ENCODE results near the gene RAPGEF6. TPM values are rescaled to one million over a fixed set of nuclear protein-coding genes. Genes with fewer than 3 reads are reported as not detected.
"Not testable (repeated sequence)": the region's sequence is repeated elsewhere in the genome, so short reads cannot be mapped to it uniquely, and the experiment has no call there.

Gene RAPGEF6
- total RNA-seq, 2 experiments from 2014 or later = 27.0 to 34.1 TPM

GRCh38 chr5:131627207-131627865 lies 7.7 kb downstream of the RAPGEF6 start:
- intact Hi-C loops (cut with micrococcal nuclease) = no loop called here
- TF ChIP-seq CTCF (IDR thresholded peaks at IDR 0.05) = no peak
- no peak overlapping the region for H3K4me3 Mint-ChIP-seq
- DNase-seq (no peak), ATAC-seq (no peak)
- CTCF ChIA-PET = interaction anchor here (1.0 to 1.8 kb wide), 2 partner anchors 169 to 380 kb away, joined by 3 to 4 read pairs; partner anchors contain the start of gene FNIP1
- H3K36me3 Mint-ChIP-seq (ENCODE audit: low read depth) = peaks cover 23% of the 10 kb centered on the region
- no peak overlapping the region for H3K27ac Mint-ChIP-seq
- H3K9me3 Mint-ChIP-seq = peaks cover 3% of the 10 kb centered on the region
- no peaks in the 10 kb centered on the region for H3K27me3 Mint-ChIP-seq
- POLR2A ChIA-PET = no interaction called here
- peaks cover 57% of the 10 kb centered on the region for H3K4me1 Mint-ChIP-seq (ENCODE audit: low read depth)

- H3K4me3 Mint-ChIP-seq = no peak overlapping the region
- CTCF ChIA-PET = interaction anchor here (1.4 kb wide), 1 partner anchor 12 kb away, joined by 3 read pairs; no protein-coding TSS in a partner anchor
- POLR2A ChIA-PET = no interaction called here
- peaks cover 61% of the 10 kb centered on the region for H3K4me1 Mint-ChIP-seq (ENCODE audit: low read depth)
- H3K27me3 Mint-ChIP-seq = no peaks in the 10 kb centered on the region
- peaks cover 3% of the 10 kb centered on the region for H3K9me3 Mint-ChIP-seq
- no peak overlapping the region for H3K27ac Mint-ChIP-seq
- peaks cover 22% of the 10 kb centered on the region for H3K36me3 Mint-ChIP-seq (ENCODE audit: low read depth)
- no peak for TF ChIP-seq CTCF (IDR thresholded peaks at IDR 0.05)
- intact Hi-C loops (cut with micrococcal nuclease) = no loop called here
- DNase-seq (no peak), ATAC-seq (no peak)
Measured at GRCh38 chr5:131622633-131623032, 12.4 kb downstream of the RAPGEF6 start.

GRCh38 chr5:131621164-131621563 lies 13.9 kb downstream of the RAPGEF6 start:
- H3K27ac Mint-ChIP-seq; POLR2A ChIA-PET; DNase-seq; H3K27me3 Mint-ChIP-seq; H3K9me3 Mint-ChIP-seq; H3K4me3 Mint-ChIP-seq; intact Hi-C loops (cut with micrococcal nuclease); ATAC-seq; CTCF ChIA-PET: not testable (repeated sequence)
- H3K4me1 Mint-ChIP-seq (ENCODE audit: low read depth) = peaks cover 60% of the 10 kb centered on the region
- H3K36me3 Mint-ChIP-seq (ENCODE audit: low read depth) = peaks cover 30% of the 10 kb centered on the region

- no peak for TF ChIP-seq CTCF (IDR thresholded peaks at IDR 0.05)
- no peak overlapping the region for H3K4me3 Mint-ChIP-seq
- POLR2A ChIA-PET = no interaction called here
- H3K9me3 Mint-ChIP-seq = peaks cover 12% of the 10 kb centered on the region
- no peak for ATAC-seq
- peaks cover 37% of the 10 kb centered on the region for H3K36me3 Mint-ChIP-seq (ENCODE audit: low read depth)
- intact Hi-C loops (cut with micrococcal nuclease) = no loop called here
- peak overlapping the region; percentile 35 for H3K27ac Mint-ChIP-seq
- no peaks in the 10 kb centered on the region for H3K27me3 Mint-ChIP-seq
- peaks cover 61% of the 10 kb centered on the region for H3K4me1 Mint-ChIP-seq (ENCODE audit: low read depth)
- CTCF ChIA-PET = interaction anchor here (1.7 kb wide), 1 partner anchor 29 kb away, joined by 4 read pairs; no protein-coding TSS in a partner anchor
- no peak for DNase-seq
Measured at GRCh38 chr5:131619102-131619501, 15.9 kb downstream of the RAPGEF6 start.

GRCh38 chr5:131617140-131617822 lies 17.7 kb downstream of the RAPGEF6 start:
- Mint-ChIP-seq H3K4me1 (ENCODE audit: low read depth) (peaks cover 52% of the 10 kb centered on the region), H3K4me3 (no peak overlapping the region), H3K27ac (no peak overlapping the region), H3K27me3 (no peaks in the 10 kb centered on the region), H3K9me3 (peaks cover 15% of the 10 kb centered on the region), H3K36me3 (ENCODE audit: low read depth) (peaks cover 40% of the 10 kb centered on the region)
- POLR2A ChIA-PET = no interaction called here
- ATAC-seq (no peak), DNase-seq (no peak)
- intact Hi-C loops (cut with micrococcal nuclease) = no loop called here
- CTCF ChIA-PET = interaction anchor here (1.3 to 2.0 kb wide), 2 partner anchors 16 to 27 kb away, joined by 4 to 5 read pairs; no protein-coding TSS in a partner anchor
- TF ChIP-seq CTCF (IDR thresholded peaks at IDR 0.05) = no peak

Measured in activated CD8-positive, alpha-beta T cell treated with anti-CD3 and anti-CD28 coated beads for 36 hours (primary cell).